T47D (cell line): Measurements from ENCODE around the gene CRIM1.

ENCODE experiments used
- DNase-seq, 2 experiments: peaks; one replicate each; pipeline versions ENCODE4 v3.0.0 to v3.0.0-alpha.2; 2011 to 2012; ENCODE audit warnings: low read depth in 1 of 2, low spot score in 1 of 2
- JUND ChIP-seq: IDR thresholded peaks from 2 replicates; pipeline ENCODE4 v1.6.1; 2012; ENCODE audit warnings: low read depth
- in situ Hi-C: cut with HindIII; loops from 2 replicates; pipeline ENCODE4 v1.10.0; 2016; ENCODE audit warnings: low sequenced_read_pairs, low pct_unique_long_range_greater_than_20kb

The CRIM1 gene

GRCh38 chr2:36396878-36397539, 41.4 kb downstream of the CRIM1 start:
- no peak for TF ChIP-seq JUND
- DNase-seq = no peak
- in situ Hi-C loops = no loop called here

GRCh38 chr2:36397728-36398413, 42.3 kb downstream of the CRIM1 start:
- in situ Hi-C loops = no loop called here
- TF ChIP-seq JUND = no peak
- DNase-seq = no peak

- TF ChIP-seq JUND = no peak
- in situ Hi-C loops = no loop called here
- DNase-seq = no peak
Measured at GRCh38 chr2:36399050-36399449, 43.5 kb downstream of the CRIM1 start.

GRCh38 chr2:36403675-36404230, 48.2 kb downstream of the CRIM1 start:
- DNase-seq = peak in 1 of 2 experiments; percentile 58
- TF ChIP-seq JUND = peak; percentile 61; the same call in 1 of the 2 replicates
- in situ Hi-C loops = no loop called here

- in situ Hi-C loops = no loop called here
- no peak for TF ChIP-seq JUND
- no peak for DNase-seq
Measured at GRCh38 chr2:36404318-36404717, 48.7 kb downstream of the CRIM1 start.

DNA sequence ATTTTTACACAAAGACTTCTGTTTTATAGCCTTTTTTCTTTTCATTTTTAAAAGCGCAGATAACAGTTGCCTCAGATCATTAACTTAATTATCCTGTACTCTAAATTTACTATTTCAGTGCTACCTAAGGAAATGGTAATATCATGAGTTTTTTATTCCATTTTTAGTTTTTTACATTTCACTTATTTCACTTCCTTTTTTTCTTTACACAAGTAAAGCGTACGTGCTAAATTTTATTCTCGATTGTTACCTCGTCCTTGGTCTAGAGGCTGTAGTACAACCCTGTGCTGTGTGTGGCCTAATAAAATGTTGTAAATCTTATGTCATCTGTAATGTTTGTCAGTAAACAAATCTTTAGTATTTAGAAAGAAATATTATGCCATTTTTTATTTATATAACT, 49.2 kb downstream of the CRIM1 start:
- in situ Hi-C loops = no loop called here
- no peak for TF ChIP-seq JUND
- no peak for DNase-seq

DNA sequence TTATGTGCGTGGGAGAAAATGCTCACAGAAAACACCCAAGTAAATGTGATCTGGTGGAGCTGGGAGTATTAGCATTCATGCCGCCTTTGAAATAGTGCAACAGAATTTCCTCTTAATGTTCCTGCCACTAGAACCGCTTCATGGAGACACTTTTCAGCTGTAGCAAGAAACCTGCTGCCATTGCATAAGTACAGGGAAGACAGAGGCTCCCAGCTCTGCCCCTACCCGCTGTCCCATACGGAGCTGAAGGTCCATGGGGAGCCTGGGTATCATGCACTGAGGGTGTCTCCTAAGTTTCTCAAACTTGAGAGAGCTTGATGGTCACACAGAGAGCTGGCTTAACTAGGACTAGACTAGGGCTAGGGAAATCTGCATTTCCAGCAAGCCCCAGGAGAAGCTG, 49.6 kb downstream of the CRIM1 start:
- TF ChIP-seq JUND = no peak
- DNase-seq = no peak
- in situ Hi-C loops = no loop called here

DNA sequence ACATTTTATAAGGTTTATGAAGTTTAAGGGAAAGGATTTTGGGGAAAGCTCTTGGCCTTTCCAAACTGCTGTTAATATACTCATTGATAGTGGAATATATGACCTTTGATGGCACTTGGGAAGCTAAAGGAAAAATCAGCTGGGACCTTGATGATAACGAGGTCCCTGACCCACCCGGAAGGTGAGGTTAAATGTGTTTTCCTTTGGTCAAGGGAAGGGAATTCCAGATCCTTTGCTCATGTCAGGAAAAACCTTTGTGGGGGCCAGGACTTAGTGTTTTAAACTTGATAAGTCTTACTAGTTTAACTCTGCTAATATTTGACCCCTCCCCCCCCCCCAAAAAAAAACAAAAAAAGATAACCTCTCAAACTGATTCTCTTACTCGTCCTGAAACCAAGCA, 50.7 kb downstream of the CRIM1 start:
- no peak for DNase-seq
- no peak for TF ChIP-seq JUND
- in situ Hi-C loops = no loop called here

GRCh38 chr2:36407413-36407812, 51.8 kb downstream of the CRIM1 start:
- no peak for DNase-seq
- no peak for TF ChIP-seq JUND
- in situ Hi-C loops = no loop called here

DNA sequence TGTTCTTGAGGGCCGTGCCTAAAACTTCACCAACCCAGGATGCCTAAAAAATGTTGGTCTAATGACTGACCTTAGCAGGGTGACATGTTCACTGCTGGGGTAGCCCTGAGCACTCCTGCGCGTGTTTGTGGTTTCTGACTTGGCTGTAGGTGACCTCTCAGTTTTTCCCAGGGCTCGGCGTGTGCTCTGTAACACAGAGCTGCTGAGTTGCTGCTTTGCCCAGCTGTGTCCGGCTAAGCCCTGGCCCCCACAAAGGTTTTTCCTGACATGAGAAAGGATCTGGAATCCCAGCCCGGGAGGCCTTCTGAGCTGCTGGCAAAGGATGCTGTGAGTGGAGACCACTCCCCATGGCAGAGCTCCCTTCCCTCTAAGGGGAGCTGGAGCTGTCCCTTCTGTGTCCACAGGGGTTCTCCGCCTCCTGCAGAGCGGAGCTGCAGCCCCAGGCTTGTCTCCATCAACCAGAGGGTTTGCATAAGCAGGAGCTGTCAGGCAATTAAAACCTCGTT, 52.7 kb downstream of the CRIM1 start:
- DNase-seq = peak in 1 of 2 experiments; percentile 74
- in situ Hi-C loops = no loop called here
- TF ChIP-seq JUND = no peak

DNA sequence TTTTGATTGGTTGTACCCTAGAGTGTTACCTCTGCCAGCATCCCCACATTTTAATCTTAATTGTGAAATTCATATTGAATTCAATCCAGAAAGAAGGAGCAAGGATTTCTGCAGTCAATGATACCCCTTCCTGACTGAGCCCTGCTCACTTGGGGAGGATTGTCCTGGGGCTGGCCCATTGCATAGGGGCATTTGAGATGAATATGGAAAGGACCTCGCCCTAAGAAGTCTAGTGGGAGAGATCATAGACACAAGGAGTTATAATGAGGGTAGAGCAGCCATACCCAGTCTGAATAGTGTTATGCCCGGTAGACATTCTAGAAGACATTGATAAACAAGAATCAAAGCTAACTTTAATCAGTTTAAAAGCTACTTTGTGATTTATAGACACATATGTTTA, 53.8 kb downstream of the CRIM1 start:
- no peak for TF ChIP-seq JUND
- in situ Hi-C loops = no loop called here

GRCh38 chr2:36409935-36410334, 54.4 kb downstream of the CRIM1 start:
- DNase-seq = no peak
- no peak for TF ChIP-seq JUND
- in situ Hi-C loops = no loop called here

More for the DNA sequence above, 53.8 kb downstream of the CRIM1 start:
- DNase-seq = no peak

DNA sequence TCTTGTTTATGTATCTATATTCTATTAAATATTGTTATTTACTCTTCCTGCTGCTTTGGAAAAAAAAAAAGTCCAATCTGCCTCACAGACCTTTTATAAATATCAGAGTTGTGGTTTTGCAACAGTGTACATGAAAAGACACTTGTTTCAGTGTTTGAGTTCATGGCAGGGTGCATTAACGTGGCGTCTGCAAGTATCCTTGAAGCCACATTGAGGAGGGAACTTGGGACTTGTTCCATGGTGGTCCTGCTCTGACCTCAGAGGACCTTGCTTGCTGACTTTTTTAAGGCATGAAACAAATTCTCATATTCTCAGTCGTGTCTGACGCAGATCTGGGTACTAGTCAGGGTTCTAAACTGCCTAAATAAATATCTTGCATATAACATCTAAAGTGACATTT, 55.1 kb downstream of the CRIM1 start:
- in situ Hi-C loops = no loop called here

More for the DNA sequence above, 55.1 kb downstream of the CRIM1 start:
- no peak for DNase-seq
- TF ChIP-seq JUND = no peak
